GM19023 (cell line): ENCODE measurements around the gene PPP3CA.
"Not testable (repeated sequence)": the region's sequence is repeated elsewhere in the genome, so short reads cannot be mapped to it uniquely, and the experiment has no call there.

ENCODE experiments used
- ATAC-seq: cut with Tn5 transposase; IDR thresholded peaks from one replicate; pipeline ENCODE4 v1.9.1; 2021; ENCODE audit warnings: mild to moderate bottlenecking, moderate library complexity; ENCODE audit not compliant: unreplicated experiment

Gene PPP3CA

DNA sequence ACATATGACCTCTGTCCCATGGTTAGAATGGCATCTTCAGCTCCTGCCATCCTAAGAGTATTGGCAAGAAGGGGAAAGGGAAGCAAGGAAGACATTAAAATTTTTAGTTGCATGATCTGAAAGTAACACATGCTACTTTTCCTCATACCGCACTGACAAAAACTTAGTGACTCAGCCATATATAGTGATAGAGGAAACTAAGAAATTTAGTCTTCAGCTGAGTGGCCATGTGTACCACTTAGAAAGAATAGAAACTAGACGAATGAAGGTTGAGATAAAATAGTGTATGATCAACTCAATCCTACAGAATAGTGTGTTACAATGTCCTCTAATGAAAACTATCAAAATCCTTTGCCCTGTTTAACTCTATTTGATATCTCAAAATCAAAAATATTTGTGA, 164.1 kb downstream of the PPP3CA start:
- no peak for ATAC-seq

- ATAC-seq: not testable (repeated sequence)
Measured at GRCh38 chr4:101182688-101183087, 164.6 kb downstream of the PPP3CA start.

- ATAC-seq: no peak
Measured at GRCh38 chr4:101178731-101179130, 168.6 kb downstream of the PPP3CA start.

DNA sequence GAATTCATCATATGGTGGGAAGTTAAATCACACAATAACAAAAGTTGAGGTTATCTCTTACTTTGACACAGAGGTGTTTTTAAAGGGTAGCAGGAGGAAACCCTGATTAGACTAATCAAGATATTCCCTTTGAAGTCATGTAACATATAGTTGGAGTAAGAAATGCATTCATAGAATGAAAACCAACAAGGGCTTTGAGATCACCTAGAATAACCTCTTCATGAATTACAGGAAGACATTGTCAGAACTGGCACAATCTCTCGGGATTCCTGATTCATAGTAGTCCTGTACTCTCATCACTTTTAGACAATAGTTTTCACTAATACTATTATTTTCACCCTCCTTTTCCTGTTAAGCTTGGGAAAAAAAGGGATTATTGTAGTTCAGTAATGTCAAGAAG, 170.2 kb downstream of the PPP3CA start:
- no peak for ATAC-seq

DNA sequence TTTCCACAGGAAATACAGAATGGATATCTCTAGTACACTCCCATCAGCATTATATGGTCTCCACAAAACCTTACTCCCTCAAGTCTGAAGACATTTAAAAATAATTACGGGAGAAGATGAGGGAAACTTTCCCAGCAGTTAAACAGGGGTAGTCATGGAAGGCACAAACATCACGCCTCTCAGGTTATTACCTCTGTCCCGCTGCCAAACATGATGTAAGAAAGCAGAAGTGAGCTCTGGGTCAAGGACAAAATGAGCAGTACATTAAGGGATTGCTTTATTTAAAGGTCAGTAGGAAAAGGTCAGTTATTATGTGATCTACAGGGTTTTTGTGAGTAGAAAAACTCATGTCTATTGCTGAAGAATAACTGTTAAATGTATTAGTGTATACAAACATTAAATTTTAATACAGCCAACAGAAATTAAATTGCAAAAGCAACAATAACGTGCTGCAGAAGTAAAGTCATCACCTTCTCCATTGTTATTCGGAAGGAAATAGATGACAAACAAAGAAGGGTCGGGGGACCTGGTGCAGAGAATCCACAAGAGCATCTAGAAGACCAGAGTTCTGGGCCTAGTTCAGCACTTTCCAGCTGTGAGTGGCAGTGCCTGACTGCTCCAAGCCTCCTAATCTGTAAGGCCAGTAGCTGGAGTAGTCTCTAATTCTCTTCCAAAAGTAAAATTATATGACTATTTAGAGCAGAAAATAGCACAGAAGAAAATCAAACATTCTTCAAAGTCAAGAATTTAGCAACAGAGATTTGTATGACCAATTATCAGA, 171.2 kb downstream of the PPP3CA start:
- ATAC-seq: no peak

- no peak for ATAC-seq
Measured at GRCh38 chr4:101174679-101175345, 172.5 kb downstream of the PPP3CA start.

- ATAC-seq: no peak
Measured at GRCh38 chr4:101172369-101172768, 175.0 kb downstream of the PPP3CA start.

- ATAC-seq: no peak
Measured at GRCh38 chr4:101171747-101172146, 175.6 kb downstream of the PPP3CA start.

DNA sequence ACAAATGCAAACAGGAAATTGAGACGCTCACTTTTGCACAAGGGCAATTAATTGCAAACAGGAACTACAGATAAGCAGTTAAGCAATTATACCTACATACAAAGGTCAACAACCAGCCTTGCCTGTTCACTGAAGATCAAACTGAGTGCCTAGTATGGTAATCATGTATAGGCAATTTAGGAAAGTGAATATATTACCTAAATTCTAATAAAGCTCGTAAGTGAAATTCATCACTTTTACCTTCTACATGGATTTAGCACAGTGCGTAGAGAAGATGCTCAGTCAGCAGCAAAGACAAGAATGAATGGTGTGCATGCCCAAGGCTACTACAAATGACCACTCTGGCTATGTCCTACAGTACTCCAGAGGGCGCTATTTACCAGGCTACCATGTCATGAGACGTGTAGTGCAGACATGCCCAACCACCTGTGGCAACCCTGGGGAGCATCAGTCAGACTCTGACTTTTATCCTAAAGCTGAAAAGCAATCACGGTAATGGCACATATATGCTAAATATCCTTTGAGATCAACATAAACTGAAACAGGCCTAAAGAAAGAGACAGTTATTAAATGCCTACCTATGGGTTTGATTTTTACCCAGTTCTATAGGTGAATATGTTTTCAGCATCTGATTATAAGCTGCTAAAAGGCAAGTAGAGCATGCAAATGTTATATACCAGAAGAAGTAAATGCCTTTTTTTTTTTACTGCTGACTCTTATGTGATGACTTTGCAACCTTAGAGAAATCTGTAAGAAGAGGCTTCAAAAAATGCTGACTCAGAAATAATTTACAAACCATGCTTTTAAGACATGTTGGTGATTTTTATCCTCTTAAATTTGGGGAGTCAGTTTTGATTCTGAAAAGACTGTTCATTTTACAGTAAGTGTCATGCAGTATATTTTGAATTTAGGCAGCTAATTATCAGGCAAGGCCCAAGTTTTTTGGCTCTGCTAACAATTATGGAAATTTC, 178.0 kb downstream of the PPP3CA start:
- ATAC-seq: peak; percentile 99

DNA sequence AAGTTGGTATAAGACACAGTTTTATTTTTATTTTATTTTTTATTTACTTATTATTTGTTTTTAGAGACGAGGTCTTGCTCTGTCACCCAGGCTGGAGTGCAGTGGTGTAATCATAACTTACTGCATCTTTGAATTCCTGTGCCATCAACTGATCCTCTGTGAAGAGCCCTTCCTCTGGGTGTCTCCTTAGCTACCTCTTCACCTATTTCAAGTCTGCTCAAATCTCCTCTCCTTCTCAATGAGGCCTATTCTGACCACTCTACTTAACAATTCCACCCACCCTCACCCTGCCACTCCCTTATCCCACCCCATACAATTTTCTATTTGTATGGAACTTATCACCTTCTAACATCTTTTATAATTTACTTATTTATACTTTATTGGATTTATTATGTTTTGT, 183.4 kb downstream of the PPP3CA start:
- no peak for ATAC-seq

DNA sequence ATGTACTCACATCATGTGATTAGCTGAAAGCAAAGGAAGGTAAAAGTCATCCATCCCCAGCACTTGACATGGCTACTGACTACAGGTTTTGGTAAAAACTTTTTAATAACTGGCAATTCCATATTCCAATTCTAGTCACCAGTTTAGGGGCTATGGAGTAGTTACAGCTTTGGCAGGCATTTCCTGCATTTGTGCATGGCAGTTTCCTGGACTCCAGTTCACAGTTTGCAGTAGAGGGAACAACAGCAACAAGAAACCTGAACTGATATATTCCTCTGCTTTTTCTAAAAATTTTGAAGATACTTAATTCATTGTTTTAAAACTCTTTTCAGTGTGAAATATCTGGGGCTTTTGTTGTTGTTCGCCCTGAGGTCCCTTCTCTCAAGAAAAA, 184.3 kb downstream of the PPP3CA start:
- no peak for ATAC-seq

DNA sequence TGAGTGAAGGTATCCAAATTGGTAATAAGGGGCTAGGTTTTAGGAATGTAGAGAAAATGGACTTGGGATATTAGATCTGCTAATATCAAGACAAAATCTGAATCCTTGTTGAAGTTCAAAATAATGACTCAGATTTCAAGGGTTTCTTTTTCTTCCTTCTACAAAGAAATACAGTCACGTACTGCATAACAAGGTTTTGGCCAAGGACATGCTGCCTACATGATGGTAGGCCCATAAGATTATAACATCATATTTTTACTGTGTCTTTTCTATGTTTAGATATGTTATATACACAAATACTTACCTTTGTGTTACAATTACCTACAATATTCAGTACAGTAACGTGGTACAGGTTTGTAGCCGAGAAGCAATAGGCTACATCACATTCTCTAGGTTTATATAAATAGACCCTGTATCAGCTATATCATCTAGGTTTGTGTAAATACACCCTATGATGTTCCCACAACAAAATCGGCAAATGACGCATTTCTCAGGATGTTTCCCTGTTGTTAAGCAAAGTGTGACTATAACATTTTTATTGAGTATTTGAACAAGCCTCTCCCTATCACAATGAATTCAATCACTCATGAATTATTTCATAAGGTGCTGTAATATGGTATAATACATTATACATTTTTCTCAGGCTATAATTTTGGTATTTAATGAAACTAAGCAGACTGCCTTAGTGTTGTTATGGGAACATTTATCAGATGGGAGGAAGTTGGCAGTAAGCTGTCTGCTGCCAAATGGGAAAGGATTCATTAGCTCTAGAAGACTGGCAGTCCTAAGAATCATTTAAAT, 186.3 kb downstream of the PPP3CA start:
- no peak for ATAC-seq

DNA sequence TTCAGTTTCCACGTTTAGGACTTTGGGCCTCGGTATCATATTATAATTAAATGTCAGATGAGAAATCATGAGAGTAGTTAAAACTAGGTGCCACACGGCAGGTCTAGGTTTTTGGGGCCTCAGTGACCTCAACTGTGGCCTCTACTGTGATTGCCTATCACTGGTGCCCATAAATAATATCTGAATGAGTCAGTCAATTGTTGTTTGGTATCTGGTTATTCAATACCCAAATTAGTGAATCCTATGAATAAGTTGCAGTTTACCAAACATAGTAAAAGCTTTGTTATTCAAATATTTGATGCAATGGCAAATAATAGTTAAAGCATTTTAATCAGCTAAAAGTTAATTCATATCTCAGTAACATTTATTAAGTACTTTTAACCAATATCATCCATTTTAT, 188.8 kb downstream of the PPP3CA start:
- ATAC-seq: no peak

DNA sequence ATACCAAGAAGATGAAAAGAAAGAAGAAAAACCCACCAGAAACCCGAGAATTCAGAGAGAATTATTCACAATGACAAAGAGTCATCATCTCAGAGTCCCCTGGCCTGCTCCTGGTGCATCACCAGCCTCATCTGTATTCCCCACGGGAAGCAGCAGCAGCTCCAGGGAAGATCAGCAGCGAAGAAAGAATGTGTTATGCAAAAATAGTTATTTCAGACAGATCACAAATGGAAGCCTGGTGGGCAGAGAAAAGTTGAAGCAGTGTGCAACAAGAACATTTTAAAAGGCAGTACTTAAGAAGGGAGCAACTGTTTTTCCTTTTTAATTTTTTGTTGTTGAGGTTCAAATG, 189.2 kb downstream of the PPP3CA start:
- no peak for ATAC-seq

DNA sequence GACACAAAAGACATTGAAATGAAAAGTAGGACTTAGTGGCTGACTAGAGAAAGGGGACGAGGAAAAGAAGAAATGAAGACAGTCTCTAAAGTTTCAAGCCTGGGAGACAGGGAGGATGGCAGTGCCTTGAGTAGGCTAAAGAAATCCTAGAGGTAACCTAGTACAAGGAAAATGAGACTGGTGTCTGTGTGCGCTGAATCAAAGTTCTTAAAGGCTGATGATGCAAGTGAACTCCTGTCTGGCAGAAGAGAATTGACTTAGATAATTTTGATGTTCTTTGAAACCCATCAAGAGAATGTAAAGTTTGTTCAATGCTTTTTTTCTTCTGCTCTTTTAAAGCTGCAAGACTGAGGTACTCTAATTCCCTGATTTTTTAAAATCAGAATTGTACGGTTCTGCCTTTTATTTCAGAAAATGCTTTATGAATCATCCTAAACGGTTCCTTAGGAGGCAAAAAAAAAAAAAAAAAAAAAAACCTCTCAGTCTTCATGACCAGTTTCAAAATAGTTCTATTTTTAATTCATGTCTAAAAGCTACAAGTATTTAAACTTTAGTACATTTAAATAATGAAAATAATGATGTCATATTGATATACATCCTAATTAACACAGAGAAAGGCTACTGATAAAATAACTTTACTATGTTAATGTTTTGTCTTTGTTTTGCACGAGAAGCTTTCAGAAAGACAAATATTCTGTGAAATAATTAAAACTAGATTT, 189.8 kb downstream of the PPP3CA start:
- no peak for ATAC-seq

DNA sequence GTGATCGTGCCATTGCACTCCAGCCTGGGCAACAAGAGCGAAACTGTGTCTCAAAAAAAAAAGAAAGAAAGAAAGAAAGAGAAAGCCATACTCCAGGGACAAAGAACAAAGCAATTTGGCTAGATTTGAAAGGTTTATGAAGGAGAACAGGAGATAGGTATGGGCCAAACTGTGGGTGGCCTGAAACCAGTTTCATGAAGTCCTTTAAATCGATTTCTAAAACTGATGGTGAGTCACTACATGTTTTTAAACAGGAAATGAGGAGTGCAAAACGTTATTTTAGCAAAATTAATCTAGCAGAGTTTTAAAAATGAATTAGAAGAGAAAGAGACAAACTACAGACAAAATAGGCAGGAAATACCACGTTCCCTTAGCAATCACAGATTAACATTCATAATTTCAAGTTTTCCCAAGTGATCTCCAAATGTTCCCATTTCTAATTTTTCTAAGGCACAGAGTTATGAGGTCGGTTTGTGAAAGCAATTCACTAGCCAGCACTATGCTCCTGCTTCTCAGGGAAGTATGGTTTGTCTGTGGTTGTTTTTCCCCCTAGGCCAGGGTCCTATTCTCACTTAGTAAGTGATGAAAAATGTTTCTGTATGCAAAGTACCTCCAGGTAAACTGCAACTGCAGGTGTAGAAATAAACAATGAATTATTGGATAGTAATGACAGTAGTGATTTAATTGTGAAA, 190.6 kb downstream of the PPP3CA start:
- ATAC-seq: no peak

DNA sequence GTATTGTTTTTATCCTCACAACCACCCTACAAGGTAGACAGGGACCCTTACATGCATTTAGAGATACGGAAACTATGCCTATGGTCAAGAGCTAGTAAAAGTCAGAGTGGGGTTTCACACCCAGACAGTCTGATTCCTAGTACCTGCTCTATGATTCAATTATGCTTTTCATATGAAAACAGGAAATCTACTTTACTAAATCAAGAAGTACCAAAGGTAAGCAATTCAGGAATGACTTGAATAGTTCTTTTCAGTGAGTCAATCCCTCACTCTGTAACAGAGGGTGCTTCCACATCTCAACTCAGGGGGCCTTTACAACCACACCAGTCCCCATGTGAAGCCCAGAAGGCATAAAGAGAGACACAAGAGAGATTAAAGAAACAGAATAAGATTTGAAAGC, 191.4 kb downstream of the PPP3CA start:
- ATAC-seq: no peak

GRCh38 chr4:101155368-101155767, 192.0 kb downstream of the PPP3CA start:
- no peak for ATAC-seq

DNA sequence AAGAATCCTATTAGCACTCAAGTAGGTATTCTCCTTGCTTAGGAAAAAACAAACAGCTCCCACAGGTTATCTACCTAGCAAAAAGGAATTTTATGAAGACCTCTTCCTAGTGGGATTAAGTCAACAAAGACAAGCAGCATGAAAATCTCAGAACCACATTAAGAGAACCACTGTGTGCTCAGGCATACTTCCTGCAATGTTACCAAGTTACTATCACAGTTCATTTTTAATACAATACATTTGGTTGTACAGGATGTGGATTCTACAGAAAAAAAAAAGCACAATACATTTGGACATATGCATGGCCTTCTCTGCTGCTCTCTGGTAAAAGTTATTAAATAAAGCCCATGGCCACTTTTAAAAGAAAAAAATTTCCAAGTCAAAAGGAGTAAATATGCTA, 193.7 kb downstream of the PPP3CA start:
- ATAC-seq: no peak

DNA sequence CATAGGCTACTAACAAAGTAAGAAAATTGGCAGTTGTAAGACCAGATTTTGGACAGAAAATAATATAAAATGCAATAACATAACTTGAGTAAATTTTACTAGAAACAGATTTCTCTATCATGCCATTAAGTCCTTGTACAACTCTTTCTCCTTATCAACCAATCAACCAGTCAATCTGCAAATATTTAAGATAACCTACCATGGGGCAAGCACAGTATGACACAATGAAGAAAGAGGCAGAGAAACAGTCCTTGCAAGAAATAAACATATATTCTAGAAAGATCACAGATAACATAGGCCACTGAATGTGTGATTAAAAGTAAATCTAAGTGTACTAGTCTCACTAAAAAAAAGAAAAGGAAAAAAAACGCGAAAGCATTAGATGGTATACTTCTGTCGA, 194.8 kb downstream of the PPP3CA start:
- ATAC-seq: no peak
